HG02840 (cell line): ENCODE results near the gene HMX1.

Source experiments
- ATAC-seq: cut with Tn5 transposase; IDR thresholded peaks from one replicate; pipeline ENCODE4 v1.9.1; 2021; ENCODE audit warnings: mild to moderate bottlenecking, moderate library complexity, moderate number of reproducible peaks; ENCODE audit not compliant: unreplicated experiment, low FRiP score

HMX1 gene

DNA sequence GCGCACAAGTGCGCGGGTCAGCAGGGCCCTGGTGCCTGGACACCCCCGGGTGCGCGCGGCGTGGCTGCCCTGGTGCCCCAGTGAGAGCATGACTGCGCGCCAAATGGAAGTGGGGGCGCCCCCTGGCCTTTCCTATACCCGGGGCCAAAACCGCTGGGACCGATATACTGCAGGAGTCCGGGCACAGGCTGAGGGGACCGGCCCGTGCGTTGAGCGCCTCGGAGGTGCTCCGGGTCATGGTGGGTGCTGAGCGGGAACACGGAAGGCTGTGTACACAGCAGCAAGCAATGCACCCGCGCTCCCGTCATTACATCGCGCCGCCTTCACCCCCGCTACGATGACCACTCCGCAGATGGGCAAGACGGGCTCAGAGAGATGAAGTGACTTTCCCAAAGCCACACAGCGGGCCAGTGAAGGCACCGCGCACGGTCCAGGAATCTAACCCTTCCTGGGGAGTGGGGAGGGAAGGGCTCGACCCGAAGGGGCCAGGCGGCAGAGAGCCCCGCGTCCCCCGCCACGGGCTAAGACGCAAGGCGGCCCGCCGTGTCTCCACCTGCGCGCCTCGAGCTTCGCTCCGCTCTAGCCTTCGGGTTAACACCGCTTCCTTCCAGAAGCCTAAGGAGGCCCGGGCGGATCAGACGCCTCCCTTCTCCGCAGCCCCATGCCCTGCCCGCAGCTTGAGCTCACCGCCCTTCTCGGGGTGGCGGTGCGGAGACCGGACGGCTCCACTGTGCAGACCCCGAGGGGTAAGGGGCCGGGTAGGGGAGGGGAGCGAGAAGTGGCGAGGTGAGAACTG is 11.3 kb downstream of the HMX1 start:
- no peak for ATAC-seq

DNA sequence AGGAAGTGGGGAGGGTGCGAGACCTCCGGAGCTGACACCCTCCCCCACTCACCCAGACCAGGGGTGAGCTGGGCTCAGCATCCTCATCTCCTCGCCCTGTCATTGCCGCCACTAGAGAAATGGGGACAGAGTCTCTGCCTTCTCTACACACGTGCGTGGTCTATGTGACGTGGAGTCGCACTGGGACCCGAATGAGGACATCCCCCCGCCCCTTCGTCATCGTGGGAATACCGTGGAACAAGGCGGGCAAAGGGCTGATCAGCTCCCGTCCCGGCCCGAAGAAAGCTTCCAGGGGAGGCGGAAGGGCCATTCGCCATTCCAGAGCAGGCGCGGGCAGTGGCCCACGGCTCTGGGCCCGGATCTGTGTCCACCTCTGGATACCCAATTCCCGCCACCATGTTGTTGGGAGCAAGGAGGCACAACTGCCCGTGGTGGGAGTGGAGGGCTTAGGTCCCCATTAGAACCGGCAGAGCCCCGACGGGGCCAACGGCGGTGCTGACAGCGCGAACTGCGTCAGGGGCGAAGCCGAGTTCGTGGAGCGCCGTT is 12.0 kb downstream of the HMX1 start:
- ATAC-seq, result no peak

DNA sequence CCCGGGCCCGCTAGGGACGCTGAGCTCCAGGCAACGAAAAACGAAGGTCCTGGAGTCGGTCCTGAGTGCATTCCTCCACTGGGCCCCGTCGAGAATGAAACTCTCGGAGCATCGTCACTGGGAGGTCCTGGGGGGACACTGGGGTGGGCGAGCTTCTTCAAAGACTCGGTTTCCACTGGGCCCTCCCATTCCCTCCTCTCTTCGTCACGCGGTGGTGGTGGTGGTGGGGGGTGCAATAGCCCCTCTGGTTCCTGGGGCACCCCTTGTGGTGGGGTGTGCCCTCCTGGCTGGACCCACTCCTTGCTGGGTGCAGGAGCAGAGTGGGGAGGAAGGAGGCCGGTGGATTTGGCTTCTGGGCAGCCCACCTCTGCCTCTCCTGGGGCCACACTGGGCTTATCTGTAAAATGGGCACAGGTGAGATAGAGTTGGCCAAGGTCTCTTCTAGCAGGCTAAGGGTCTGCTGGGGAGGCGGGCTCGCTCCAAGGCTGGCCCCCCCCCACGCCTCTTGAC is 12.9 kb downstream of the HMX1 start:
- no peak for ATAC-seq

GRCh38 chr4:8857766-8858700 is 13.6 kb downstream of the HMX1 start:
- ATAC-seq, result no peak

DNA sequence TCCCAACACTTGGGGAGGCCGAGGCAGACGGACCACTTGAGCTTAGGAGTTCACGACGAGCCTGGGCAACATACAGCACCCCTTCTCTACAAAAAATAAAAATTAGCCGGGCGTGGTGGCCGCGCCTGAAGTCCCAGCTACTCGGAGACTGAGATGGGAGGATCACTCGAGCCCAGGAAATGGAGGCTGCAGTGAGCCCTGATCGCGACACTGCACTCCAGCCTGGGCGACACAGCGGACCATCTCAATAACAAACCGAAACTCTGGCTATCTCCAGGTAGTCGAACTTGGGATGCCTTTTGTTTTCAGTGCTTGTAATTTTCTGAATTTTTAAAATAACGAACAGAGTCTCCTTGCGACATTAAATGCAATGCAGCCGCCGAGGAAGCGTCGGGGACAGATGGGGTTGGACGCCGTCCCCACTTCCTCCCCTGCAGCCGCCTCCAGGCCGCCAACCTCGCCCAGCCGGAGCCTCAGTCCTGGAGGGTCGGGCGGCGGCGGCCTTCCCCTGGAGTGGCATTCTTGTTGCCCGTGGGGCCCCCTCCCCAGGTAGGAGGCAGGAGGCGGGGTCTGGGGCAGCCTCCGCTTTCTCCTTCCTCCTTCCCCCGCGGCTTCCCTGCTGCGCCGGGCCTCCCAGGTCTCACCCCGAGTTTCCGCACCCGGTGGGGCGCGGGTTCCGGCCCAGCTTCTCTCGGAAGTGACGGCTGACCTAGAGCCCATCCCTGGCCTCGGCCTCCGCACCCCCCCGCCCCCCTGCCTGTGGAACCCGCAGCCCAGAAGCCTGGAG is 14.6 kb downstream of the HMX1 start:
- no peak for ATAC-seq

- ATAC-seq, result no peak
Observed at GRCh38 chr4:8855818-8856245, 15.8 kb downstream of the HMX1 start.

DNA sequence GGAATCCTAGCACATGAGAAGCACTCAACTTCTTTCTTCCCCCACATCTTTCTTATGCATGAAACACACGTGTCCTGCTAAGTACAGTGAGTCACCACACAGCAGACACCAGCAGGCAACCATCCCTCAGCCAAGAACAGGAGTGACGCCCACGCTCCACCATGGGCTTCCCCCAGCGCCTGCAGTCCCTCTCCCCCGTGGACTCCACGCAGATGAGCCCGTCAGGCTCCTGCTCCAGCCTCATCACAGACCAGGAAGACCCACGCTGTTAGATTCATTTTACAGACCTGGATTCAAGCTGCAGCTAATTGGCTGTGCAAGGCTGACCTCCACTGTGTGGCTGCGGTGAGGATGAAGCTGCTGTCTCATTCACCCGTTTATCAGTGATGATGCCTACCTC is 16.7 kb downstream of the HMX1 start:
- no peak for ATAC-seq

DNA sequence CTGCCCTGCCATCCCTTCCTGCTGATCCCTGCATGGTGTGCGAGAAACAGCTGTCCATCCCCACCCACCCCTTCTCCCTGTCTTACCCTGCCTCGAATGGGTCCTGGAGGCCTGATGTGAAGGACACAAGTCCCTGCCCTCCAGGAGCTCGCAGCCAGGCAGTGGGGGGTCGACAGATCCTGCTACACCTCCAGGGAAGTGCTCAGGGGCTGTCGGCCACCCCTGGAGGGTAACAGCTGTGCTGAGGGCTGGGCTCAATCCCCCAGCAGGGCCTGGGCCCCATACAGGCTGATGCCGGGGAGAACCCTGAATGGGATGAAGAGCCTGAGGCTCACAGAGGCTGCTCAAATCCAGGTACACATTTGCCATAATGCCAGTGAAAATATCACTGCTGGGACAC is 17.6 kb downstream of the HMX1 start:
- no peak for ATAC-seq

- no peak for ATAC-seq
Observed at GRCh38 chr4:8853249-8853648, 18.4 kb downstream of the HMX1 start.

DNA sequence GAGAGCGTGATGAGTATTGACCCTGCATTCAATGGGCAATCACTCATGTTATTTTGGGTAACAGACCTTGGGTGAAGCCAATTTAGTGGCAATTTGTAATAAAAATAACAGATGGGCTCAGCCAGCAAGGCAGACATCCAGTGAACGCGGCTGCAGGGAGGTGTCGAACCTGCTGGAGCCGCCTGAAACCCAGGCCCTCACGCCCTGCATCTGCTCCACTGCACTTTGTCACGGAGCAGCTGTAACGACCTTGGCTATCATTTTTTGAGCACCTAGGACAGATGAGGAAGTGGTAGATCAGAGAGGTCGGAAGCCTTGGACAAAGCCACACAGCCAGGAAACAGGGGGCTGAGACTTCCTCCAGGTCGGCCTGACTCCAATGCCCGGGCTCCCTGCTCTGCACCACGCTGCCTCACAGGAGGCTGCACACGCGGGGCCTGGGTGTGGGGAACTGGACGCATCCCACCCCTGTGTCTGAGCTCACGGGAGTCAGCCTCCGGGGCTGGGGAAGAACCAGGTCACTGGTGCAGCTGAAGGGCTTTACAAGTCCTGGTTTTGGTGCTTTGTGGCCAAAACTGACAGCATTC is 19.4 kb downstream of the HMX1 start:
- ATAC-seq, result no peak

- ATAC-seq, result no peak
Observed at GRCh38 chr4:8851321-8852117, 20.1 kb downstream of the HMX1 start.

GRCh38 chr4:8850830-8851188 is 20.8 kb downstream of the HMX1 start:
- ATAC-seq, result no peak

GRCh38 chr4:8850074-8850829 is 21.4 kb downstream of the HMX1 start:
- ATAC-seq, result no peak

- ATAC-seq, result no peak
Observed at GRCh38 chr4:8849266-8850073, 22.2 kb downstream of the HMX1 start.

- ATAC-seq, result no peak
Observed at GRCh38 chr4:8848507-8849265, 23.0 kb downstream of the HMX1 start.

GRCh38 chr4:8847764-8848163 is 23.9 kb downstream of the HMX1 start:
- ATAC-seq, result no peak

- no peak for ATAC-seq
Observed at GRCh38 chr4:8847331-8847730, 24.3 kb downstream of the HMX1 start.
